Measurements from ENCODE around the gene ALG14.

- TF ChIP-seq CTCF (IDR thresholded peaks at IDR 0.05) (no peak), EP300 (IDR thresholded peaks at IDR 0.05) (no peak), POLR2A (IDR thresholded peaks at IDR 0.05) (no peak), POLR2AphosphoS5 (IDR thresholded peaks at IDR 0.05) (no peak)
These were observed 93.6 kb downstream of the ALG14 start for GRCh38 chr1:94979131-94979530.
